NAMALWA (cell line): Measurements from ENCODE around the gene NOS1AP.
A peak's percentile ranks its signal among the peaks of the same experiment; 100 is the strongest.

Experiments
- DNase-seq: peaks from one replicate; pipeline ENCODE4 v3.0.0-alpha.2; 2015; ENCODE audit warnings: low spot score

The NOS1AP gene

DNA sequence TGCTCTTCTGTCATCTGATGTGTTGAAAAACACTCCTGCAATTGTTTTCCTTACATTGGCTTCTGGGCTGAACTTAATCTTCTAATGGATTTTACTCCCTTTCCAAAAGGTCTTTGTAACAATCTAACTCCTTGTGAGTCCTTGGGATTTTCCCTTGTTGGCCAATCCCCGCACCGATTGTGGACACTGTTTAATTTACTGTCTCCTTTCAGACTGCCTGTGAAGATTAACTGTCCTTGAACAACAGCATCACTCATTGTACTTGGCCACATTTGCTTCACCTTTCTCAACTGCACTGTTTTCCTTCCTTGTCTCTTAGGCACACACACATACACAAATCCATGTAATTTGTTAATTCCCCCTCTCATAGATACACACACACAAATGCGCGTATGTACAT, 186.8 kb downstream of the NOS1AP start:
- no peak for DNase-seq

DNA sequence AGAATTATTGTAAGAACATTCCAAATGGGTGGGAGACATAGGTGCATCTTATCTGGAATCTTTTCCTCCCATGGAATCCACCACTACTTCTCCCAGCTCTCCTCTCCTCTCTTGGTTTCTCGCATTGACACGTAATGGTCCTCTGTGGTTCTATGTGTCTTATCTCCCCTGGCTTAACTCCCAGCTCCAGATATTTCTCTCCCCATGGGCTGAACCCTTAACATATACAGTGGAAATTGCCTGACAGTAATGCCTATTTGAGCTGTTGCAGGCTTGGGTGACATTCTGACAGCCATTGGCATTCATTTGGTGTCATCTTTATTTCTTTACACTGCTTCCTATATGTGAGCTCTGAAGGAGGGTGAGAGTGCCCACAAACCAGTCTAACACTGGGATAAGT, 188.9 kb downstream of the NOS1AP start:
- no peak for DNase-seq

DNA sequence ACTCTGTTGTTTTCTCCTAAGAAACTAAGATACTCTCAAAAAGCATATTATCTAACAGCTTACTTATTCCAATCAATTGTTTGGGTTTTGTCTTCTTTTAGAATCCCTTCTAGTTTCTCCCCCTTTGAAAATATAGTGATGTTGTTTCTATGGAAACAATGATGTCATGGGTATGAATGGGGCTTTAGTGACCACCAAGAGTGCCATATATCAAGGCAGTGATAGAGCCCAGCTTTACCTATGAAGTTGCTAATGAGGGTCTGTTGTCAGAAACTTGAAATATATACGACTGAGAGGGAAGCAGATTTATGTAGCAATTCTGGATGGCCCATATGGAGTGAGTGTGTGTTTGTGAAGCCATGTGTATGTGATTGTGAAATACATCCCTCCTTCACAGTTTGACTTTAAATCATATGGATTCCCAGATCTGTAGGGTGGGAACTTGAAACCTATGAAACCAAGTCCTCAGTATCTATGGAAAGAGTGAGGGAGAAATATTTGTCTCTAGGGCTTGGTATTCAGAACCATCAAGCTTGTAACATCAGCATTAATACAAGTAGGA, 190.5 kb downstream of the NOS1AP start:
- no peak for DNase-seq

DNA sequence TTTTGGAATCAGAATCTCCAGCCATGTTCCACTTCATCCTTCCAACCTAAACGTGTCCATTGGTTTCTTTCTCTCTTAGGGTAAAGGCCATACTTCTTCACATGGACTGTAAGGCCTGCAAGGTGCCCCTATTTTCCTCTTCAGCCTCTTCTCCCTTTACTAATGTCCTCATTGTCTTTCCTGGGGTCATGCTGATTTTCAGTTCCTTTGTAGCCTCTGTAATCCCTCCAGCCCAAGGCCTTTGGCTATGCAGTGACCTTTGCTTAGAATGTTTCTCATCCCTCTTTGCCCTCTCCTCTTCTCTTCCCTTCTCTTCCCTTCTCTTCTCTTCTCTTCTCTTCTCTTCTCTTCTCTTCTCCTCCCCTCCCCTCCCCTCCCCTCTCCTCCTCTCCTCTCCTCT, 194.6 kb downstream of the NOS1AP start:
- DNase-seq = no peak

DNA sequence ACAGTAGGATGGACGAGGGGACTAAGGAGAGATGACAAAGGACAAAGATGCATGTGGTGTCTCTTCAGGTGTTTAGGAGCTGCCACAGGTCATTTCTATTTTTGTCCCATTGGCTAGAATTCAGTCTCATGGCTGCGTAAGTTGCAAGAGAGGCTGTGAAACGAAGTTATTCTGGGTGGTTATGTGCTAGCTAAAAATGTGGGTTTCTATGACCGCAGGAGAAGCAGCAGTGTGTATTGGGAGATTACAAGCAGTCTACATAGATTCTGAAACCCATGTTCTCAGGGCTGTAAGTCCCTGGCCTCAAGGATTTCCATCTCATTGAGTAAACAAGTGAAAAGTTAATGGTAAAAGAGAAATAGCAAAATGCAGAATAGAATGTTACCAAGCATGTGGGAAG, 196.5 kb downstream of the NOS1AP start:
- no peak for DNase-seq

DNA sequence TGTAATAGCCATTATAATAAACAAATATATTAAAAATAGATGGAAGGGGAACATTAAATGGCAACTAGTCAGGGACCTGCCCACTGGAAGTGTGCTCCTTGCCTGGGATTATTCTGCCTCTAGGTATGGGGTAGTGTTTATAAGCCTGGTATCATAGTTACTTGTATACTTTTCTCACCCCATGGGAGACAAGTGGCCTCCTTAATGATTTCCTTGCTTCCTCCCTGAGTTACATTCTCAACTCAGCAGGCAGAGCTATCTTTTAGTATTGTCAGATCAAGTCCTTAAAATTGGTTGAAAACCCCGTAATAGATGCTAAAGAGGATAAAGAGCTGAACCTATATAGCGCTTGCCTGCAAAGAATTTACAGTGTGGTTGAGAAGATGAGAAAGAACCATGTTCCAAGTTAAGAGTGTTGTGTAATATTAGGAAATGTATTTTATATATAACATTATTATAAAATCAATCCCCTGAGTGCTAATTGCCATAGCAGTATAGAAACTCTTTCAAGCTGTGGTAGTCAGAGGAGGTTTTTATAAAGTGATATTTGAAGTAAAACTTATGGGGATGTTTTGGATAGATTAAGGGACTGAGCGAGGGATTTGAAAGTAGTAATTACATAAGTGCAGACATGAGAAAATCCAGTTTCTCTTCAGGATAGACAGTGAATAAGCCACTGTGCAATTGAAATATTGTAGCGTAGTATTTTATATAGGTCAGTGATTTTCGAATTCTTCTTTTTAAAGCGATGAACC, 200.7 kb downstream of the NOS1AP start:
- DNase-seq = no peak

DNA sequence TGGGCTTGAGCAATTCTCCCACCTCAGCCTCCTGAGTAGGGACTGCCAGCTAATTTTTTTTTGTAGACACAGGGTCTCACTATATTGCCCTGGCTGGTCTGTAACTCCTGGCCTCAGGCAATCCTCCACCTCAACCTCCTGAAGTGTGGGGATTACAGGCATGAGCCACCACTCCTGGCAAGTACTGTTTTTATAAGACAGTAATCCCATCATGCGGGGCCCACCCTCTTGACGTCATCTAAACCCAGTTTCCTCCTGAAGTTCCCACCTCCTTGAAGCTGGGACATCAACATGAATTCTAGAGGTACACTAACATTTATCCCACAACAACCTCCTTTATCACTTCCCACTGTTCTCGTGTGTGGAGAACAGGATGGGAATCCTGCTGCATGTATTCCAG, 202.5 kb downstream of the NOS1AP start:
- no peak for DNase-seq

DNA sequence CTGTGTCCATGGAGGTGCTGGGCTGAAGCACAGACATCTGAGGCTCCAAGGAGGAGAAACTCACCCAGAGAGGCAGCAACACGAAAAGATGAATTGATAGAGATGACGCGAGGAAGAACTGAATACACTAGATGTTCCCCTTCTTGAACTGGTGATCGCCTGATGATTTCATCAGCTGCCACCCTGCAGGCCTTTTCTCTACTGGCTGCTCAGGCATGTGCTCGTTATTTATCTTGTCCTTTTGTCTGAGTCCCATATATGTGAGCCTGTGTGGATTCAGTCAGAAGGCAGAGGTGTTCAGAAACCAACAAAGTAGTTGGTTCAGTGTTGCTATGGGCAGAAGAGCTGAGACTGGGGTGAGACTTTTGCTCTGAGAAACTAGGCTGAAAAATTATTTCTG, 202.9 kb downstream of the NOS1AP start:
- no peak for DNase-seq

DNA sequence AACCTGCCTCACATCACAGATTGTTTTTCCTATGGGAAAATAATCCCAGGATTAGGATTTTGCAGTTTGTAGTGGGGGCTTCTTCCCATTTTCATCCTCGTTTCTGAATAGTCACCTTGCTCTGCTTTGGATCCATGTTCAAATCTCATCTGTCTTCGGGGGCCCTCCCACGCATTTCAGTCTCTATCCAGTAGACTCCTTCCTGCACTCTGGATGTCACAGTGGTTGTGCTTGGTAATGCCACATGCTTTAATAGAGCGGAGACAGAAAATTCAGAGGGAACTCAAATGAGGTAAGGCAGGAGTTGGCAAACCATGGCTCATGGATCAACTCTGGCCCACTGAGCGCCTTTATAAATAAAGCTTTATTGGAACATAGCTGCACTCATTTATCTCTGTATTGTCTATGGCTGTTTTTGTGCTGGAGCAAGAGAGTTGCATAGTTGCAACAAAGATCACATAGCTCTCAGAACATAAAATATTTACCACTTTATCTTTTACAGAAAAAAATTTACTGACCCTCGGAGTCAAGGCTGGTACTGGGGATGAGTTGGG, 206.2 kb downstream of the NOS1AP start:
- DNase-seq = no peak

DNA sequence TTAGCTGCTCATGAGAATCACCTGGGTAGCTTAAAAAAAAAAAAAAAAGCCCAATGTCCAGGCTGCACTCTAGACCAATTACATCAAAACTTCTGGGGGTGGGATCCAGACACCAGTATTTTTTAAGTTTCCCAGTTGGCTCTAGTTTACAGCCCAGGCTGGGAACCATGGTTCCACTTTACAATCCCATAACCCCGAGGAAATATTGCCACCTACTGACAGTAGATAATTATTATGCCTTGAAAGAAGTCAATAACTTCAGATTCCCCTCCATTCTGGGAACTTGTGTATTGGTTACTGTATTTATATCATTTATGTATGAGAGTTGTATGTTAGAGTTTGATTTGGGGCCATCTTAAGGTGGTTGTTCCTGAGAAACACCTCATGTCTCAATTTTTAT, 207.0 kb downstream of the NOS1AP start:
- peak; percentile 45 for DNase-seq

DNA sequence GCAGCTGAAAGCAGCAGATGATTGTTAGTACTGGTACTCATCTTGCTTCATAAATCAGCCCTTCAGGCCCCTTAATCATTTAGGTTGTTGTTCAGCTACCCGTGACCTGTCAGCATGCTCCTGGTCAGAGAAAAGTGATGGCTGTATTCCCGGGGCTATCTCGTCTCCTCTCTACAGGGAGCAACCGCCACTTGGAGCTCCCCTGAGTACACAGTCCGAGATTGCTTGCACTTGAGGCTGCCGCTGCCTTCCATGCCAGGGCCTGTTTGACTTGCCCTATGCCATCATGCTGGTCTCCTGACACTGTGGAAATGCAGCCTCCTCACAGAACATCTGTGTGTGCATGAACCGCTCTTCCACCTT, 209.6 kb downstream of the NOS1AP start:
- DNase-seq = no peak

DNA sequence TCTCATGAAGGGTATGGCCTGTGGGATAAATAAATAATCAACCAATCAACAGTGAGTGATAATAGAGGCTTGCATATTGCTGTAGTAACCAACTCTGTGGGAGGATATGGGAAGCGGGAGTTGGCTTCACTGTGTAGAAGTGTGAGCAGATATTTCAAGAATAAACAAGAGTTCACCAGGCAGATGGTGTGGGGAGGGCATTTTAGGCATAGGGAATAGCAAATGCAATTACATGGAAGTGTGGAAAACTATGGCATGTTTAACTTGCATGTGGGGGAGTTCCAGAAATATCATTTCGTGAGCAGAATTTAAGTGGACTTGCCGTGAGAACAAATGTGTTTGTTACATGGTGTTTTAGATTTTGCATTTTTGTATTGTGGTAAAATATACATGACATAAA, 211.9 kb downstream of the NOS1AP start:
- no peak for DNase-seq

DNA sequence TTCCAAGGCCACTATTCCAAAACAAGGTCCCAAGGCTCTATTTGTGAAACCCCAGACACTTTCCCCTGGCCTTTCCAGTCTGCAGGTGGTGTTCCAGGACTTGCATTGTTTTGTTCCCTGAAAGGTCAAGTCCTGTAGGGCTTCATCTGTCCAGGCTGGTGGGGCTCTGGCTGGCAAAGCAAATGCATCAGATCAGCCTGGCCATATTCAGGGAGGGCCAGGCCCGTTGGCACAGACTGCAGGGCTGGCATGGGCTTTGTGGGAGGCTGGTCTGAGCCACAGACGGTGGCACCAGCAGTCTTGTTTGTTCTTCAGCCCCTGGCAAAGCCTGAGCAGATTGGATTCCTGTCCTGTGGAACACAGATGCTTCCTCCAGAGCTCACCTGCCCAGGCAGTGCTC, 214.2 kb downstream of the NOS1AP start:
- no peak for DNase-seq

DNA sequence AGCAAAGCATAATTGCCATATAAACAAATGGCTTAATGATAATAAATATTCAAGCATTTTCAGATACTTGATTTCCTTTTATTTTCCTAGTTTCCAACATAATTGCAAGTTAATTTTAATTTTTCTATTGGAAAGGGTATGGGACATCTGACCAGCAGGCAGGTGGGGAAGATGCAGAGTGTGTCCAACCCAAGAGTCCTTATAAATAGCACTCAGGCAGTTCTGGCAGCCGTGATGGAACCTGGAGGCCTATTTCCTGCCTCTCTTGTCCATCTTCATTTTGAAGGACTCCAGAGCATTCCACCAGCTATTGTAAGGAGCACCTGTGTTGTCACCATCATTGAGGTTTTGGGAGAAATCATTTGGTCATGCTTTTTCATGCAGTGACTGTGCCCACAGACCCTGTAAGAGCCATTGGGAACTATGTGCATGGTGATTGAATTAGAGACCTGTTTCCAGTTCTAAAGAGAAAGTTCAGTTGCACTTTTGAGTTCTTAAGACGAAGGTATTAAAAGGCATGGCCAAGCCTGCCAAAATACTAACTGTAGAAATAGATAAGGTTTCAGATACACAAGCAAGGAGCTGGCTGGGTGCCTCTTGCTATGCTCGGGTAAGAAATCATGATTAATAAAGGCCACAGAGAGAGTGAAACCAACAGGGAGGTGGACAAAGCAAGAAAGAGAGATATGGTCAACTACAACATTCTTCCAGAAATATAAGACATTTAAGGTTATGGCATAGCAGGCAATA, 214.9 kb downstream of the NOS1AP start:
- no peak for DNase-seq

DNA sequence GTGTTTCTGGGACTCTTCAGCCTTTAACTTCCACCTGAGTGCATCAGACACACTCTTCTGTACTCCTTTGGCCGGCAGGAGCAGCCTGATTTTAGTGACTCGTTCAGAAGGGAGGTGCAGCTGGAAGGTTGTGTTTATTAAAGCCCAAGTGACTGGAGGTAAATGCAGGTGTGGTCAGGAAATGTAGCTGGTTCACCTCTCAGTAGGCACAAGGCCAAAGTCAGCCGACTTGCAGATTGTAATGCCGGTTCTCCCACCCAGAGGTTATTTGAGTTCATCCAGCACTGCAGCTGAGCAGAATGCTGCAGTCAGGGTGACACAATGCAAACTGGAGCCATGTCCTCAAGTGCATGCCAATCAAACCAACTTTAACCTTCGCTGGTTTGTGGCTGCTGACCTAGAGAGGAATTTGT, 215.7 kb downstream of the NOS1AP start:
- no peak for DNase-seq

DNA sequence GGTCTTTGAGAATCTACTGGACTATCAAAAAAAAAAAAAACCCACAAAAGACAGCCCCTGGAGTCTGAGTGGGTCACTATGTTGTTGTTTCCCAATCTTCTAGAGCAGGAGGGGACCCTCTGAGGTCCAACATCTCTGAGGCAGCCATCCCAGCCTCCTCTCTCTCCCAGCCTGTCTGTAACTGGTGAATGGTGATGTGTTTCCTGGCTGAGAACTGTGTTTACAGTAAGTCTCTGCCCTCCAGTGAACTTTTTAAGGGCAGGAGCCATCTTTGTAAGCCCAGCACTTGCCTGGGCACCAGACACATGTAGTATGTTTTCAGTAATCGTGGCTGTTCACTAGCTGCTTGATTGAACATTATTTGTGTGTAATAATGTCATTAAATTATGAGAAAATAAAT, 221.5 kb downstream of the NOS1AP start:
- DNase-seq = no peak

DNA sequence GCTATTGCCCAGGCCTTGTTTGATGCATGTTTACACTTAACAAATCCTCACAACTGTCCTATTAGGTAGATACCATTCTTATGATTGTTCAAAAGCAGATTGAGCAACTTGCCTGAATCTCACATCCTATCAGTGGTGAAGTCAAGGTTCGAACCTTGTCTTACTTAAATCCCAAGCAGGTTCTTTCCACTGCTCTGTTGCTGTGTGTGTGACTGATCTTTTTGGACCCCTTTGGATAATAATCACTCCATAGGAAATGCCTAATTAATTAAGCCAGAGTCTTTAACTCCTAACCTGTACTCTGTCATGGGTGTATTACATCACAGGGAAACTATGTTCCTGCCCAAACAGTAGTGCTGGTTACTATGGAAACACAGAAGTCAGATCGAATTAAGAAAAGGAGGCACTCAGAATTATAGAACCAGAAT, 222.9 kb downstream of the NOS1AP start:
- DNase-seq = no peak

DNA sequence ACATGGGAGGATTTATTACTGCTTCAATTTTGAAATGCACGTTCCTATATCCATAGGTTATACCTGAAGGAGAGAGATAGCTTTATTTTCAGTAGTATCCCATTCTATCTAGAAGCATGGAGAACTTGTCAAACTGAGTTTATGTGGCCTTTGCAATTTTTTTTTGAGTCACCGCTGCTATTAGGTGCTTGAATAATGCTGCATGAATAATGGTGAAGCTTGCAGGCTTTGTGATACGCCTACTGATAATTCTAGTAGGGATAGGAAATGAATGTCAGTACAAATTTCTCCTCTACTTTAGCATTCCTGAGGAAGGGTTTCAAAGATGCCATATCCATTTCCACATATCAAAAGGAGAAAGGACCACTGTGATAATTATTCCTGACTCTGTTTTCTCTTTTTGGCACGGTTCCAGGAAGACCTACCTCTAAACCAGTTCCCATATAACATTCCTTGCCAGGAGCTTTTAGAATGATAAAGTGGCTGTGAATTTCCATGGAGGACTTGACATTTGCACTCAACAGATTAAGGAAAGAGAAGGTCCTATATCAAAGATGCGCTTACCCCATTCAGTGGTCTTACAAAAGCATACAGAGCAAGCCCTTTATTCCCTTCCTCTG, 223.7 kb downstream of the NOS1AP start:
- no peak for DNase-seq

DNA sequence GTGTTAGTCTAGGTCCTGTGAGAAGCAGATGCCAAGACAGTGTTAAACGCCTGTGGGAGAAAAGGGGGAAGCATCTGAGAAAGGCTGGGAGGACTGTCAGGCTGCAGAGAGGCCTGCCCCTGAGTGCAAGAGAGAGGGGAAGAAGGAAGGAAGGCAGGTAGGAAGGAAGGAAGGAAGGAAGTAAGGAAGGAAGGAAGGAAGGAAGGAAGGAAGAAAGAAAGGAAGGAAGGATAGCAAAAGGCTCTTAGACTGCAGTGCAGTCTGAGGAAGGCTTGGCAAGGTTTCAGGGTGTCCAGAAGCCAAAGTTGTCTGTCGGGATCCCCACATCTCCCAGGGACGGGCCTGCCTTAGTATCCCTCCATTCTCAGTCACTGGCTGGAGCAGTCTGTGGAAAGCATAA, 224.5 kb downstream of the NOS1AP start:
- no peak for DNase-seq

DNA sequence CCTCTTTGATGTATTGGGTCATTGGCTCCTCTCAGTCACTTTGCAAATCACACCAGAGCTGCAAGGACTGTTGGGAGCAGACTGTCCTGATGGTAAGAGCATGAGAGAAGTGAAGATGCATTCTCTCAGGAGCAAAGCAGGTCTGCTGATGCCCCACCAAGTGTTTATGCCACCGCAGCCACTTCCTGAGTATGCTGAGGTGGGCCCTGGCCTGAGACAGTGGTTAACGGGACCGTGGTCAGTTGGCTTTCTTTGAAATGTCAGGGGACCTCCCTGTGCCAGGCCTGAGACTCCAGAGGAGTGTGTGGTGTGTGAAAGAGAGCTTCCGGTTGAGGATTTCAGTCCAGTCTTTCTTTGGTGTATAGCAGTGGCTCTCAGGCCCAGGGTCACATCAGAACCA, 227.7 kb downstream of the NOS1AP start:
- DNase-seq = no peak

DNA sequence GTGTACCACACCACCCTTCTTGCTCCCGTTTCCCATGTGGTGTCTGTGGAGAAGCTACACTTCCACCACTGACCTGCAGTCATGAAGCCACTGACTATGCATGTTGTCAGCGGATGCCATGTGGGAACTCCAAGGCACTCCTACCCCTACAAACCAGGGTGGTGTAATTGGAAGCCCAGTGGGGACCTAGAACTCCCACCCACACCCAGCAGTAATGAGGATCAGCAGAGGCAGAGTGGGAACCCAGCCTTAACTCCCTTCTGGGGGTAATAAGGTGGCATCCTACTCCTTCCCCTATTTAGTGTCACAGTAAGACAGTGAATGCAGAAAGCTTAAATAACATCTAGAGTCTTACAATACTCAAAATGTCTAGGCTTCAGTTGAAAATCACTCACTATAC, 228.8 kb downstream of the NOS1AP start:
- DNase-seq = no peak

DNA sequence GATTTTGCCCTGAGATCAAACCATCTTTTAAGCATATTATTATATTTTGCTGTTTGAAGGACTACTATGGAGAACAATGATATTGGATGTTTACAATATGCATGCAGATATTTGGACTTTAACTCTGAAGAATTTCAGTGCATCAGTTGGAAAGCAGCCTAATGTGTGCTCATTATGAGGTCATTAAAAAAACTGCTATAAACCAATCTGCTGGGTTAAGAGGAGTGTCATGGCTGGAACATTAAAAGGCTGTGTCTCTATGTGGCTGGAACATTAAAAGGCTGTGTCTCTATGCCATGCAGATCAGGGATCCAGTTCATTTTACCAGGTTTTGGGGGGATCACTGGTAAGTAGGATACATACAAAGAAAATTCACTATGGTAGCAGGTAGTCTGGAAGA, 229.5 kb downstream of the NOS1AP start:
- no peak for DNase-seq
